GM12892 (cell line): ENCODE results near the gene NEK4.

Source experiments
- POLR2A ChIP-seq: IDR thresholded peaks from 2 replicates; pipeline ENCODE4 v1.6.1; 2011; ENCODE audit warnings: low read depth, low read length, control low read depth
- POLR2AphosphoS5 ChIP-seq: IDR thresholded peaks from 2 replicates; pipeline ENCODE4 v1.6.1; 2011; ENCODE audit warnings: low read depth, low read length, control low read depth
- TAF1 ChIP-seq: IDR thresholded peaks from 2 replicates; pipeline ENCODE4 v1.6.1; 2011; ENCODE audit warnings: low read depth, mild to moderate bottlenecking, control low read depth, low read length, borderline replicate concordance

DNA sequence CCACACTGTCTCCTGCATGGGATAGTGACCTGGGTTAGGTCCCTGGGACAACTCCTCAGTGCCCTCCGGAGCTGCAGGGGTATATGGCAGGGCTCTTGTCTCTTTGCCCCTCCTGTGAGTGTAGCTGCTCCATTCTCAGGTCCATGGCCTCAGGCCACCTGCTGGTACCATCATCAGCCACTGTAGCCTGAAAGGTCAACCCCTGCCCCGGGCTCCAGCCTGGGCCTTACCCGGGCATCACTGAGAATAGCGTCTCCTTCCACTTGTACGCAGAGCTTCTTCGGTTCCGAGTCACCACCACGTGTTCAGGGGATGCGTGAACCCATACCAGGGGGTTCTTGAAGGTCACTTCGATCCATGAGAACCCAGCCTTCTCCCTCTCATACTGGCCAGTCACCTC, 45.9 kb upstream of the NEK4 start:
- TF ChIP-seq POLR2A (no peak), POLR2AphosphoS5 (no peak), TAF1 (no peak)
